Measurements from ENCODE around the gene TDRD1. TPM values are rescaled to one million over a fixed set of nuclear protein-coding genes. Genes with fewer than 3 reads are reported as not detected.

Gene TDRD1
- total RNA-seq, 1 experiment from 2014 or later, result not detected

- CTCF ChIA-PET, result interaction anchor here (1.7 kb wide), 1 partner anchor 51 kb away, joined by 5 read pairs; the partner anchor contains the start of gene VWA2
Observed at GRCh38 chr10:114188001-114188400, 8.8 kb downstream of the TDRD1 start.

DNA sequence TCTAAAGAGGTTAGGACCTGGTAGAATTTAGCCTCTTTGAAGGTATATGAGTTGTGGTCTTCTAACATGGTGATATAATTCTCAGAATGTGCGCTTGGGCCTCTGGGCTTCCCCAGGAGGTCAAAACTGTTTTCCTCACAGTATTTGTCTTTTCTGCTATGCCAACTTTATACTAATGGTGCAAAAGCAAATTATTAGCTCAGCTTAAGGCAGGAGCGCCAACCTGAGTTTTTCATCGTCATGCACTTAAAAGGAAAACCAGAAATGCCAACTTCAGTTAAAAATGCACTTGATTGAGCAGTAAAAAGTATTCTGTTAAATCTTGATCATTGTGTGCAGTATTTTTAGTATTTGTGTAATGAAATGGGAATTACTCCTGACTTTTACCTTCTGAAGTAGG, 9.7 kb downstream of the TDRD1 start:
- TF ChIP-seq, protein P1, sequence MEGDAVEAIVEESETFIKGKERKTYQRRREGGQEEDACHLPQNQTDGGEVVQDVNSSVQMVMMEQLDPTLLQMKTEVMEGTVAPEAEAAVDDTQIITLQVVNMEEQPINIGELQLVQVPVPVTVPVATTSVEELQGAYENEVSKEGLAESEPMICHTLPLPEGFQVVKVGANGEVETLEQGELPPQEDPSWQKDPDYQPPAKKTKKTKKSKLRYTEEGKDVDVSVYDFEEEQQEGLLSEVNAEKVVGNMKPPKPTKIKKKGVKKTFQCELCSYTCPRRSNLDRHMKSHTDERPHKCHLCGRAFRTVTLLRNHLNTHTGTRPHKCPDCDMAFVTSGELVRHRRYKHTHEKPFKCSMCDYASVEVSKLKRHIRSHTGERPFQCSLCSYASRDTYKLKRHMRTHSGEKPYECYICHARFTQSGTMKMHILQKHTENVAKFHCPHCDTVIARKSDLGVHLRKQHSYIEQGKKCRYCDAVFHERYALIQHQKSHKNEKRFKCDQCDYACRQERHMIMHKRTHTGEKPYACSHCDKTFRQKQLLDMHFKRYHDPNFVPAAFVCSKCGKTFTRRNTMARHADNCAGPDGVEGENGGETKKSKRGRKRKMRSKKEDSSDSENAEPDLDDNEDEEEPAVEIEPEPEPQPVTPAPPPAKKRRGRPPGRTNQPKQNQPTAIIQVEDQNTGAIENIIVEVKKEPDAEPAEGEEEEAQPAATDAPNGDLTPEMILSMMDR (IDR thresholded peaks at IDR 0.05; ENCODE audit: unreplicated experiment), result no peak
- intact Hi-C loops (cut with micrococcal nuclease; ENCODE audit: unreplicated experiment), result no loop called here
- CTCF ChIA-PET, result interaction anchor here (0.5 to 1.7 kb wide), 2 partner anchors 48 to 50 kb away, joined by 3 to 5 read pairs; partner anchors contain the start of gene VWA2
- H3K27me3 Mint-ChIP-seq (ENCODE audit: unreplicated experiment), result no peaks in the 10 kb centered on the region
- H3K36me3 Mint-ChIP-seq (ENCODE audit: insufficient read depth, unreplicated experiment), result no peaks in the 10 kb centered on the region
- BruUV-seq (replicated peaks), result no TSS peak
- DNase-seq, result no peak
- no peak overlapping the region for H3K4me3 Mint-ChIP-seq (ENCODE audit: low read depth, unreplicated experiment)
- no peaks in the 10 kb centered on the region for H3K4me1 Mint-ChIP-seq (ENCODE audit: low read depth, unreplicated experiment)
- H3K27ac Mint-ChIP-seq (ENCODE audit: unreplicated experiment), result no peak overlapping the region
- no peaks in the 10 kb centered on the region for H3K9me3 Mint-ChIP-seq (ENCODE audit: low read depth, unreplicated experiment)

More at GRCh38 chr10:114188001-114188400, 8.8 kb downstream of the TDRD1 start:
- BruUV-seq (replicated peaks), result no TSS peak
- DNase-seq, result no peak
- Mint-ChIP-seq H3K36me3 (ENCODE audit: insufficient read depth, unreplicated experiment) (no peaks in the 10 kb centered on the region), H3K9me3 (ENCODE audit: low read depth, unreplicated experiment) (no peaks in the 10 kb centered on the region), H3K4me3 (ENCODE audit: low read depth, unreplicated experiment) (no peak overlapping the region), H3K27me3 (ENCODE audit: unreplicated experiment) (no peaks in the 10 kb centered on the region), H3K27ac (ENCODE audit: unreplicated experiment) (no peak overlapping the region), H3K4me1 (ENCODE audit: low read depth, unreplicated experiment) (no peaks in the 10 kb centered on the region)
- intact Hi-C loops (cut with micrococcal nuclease; ENCODE audit: unreplicated experiment), result no loop called here
- TF ChIP-seq, protein P1 (IDR thresholded peaks at IDR 0.05; ENCODE audit: unreplicated experiment), result no peak

- Mint-ChIP-seq H3K27ac (ENCODE audit: unreplicated experiment) (no peak overlapping the region), H3K36me3 (ENCODE audit: insufficient read depth, unreplicated experiment) (no peaks in the 10 kb centered on the region), H3K9me3 (ENCODE audit: low read depth, unreplicated experiment) (no peaks in the 10 kb centered on the region), H3K4me1 (ENCODE audit: low read depth, unreplicated experiment) (no peaks in the 10 kb centered on the region), H3K4me3 (ENCODE audit: low read depth, unreplicated experiment) (no peak overlapping the region), H3K27me3 (ENCODE audit: unreplicated experiment) (no peaks in the 10 kb centered on the region)
- TF ChIP-seq, protein P1 (IDR thresholded peaks at IDR 0.05; ENCODE audit: unreplicated experiment), result no peak
- BruUV-seq (replicated peaks), result no TSS peak
- intact Hi-C loops (cut with micrococcal nuclease; ENCODE audit: unreplicated experiment), result no loop called here
- CTCF ChIA-PET, result no interaction called here
- DNase-seq, result no peak
Observed at GRCh38 chr10:114189700-114190099, 10.5 kb downstream of the TDRD1 start.

GRCh38 chr10:114195079-114195478, 15.9 kb downstream of the TDRD1 start:
- CTCF ChIA-PET, result no interaction called here
- intact Hi-C loops (cut with micrococcal nuclease; ENCODE audit: unreplicated experiment), result no loop called here
- TF ChIP-seq, protein P1 (IDR thresholded peaks at IDR 0.05; ENCODE audit: unreplicated experiment), result no peak
- no peak for DNase-seq
- H3K4me1 Mint-ChIP-seq (ENCODE audit: low read depth, unreplicated experiment), result no peaks in the 10 kb centered on the region
- no peaks in the 10 kb centered on the region for H3K9me3 Mint-ChIP-seq (ENCODE audit: low read depth, unreplicated experiment)
- no TSS peak for BruUV-seq (replicated peaks)
- no peaks in the 10 kb centered on the region for H3K36me3 Mint-ChIP-seq (ENCODE audit: insufficient read depth, unreplicated experiment)
- no peak overlapping the region for H3K4me3 Mint-ChIP-seq (ENCODE audit: low read depth, unreplicated experiment)
- no peak overlapping the region for H3K27ac Mint-ChIP-seq (ENCODE audit: unreplicated experiment)
- no peaks in the 10 kb centered on the region for H3K27me3 Mint-ChIP-seq (ENCODE audit: unreplicated experiment)

All from Calu3 (cell line).